Uterus (tissue), 4 donors: ENCODE measurements around the gene ZNF407. TPM values are rescaled to one million over a fixed set of nuclear protein-coding genes. Genes with fewer than 3 reads are reported as not detected.

Experiments used
- DNase-seq, 2 donors: peaks; one replicate each; pipeline ENCODE4 v3.0.0-alpha.2; 2019 to 2020
- H3K27ac ChIP-seq, 2 donors: fragments of 200-600 bp; sonication (generic); 1 replicate in 1 of 2; 2 replicates in 1 of 2; pipeline ENCODE4 v1.5.1; 2016 to 2018
- H3K27me3 ChIP-seq, 2 donors: fragments of 200-600 bp; sonication (generic); one replicate each; pipeline ENCODE4 v1.5.1; 2018 to 2019; ENCODE audit warnings: control low read depth in 1 of 2
- H3K36me3 ChIP-seq, 2 donors: fragments of 200-600 bp; sonication (generic); one replicate each; pipeline ENCODE4 v1.5.1; 2019; ENCODE audit warnings: control low read depth in 1 of 2
- H3K4me1 ChIP-seq, 2 donors: fragments of 200-600 bp; sonication (generic); one replicate each; pipeline ENCODE4 v1.5.1; 2018 to 2019; ENCODE audit warnings: control low read depth in 1 of 2
- H3K4me3 ChIP-seq, 2 donors: fragments of 200-600 bp; sonication (generic); 1 replicate in 1 of 2; 2 replicates in 1 of 2; pipeline ENCODE4 v1.5.1; 2018 to 2019; ENCODE audit warnings: mild to moderate bottlenecking in 1 of 2
- H3K9me3 ChIP-seq, 2 donors: fragments of 200-600 bp; sonication (generic); one replicate each; pipeline ENCODE4 v1.5.1; 2019; ENCODE audit warnings: control low read depth in 1 of 2
- POLR2A ChIP-seq, 2 donors: fragments of 450-650 bp; IDR thresholded peaks; one replicate each; pipeline ENCODE4 v1.6.1; 2016; ENCODE audit warnings: antibody characterized with exemption in 2 of 2, mild to moderate bottlenecking in 1 of 2, moderate library complexity in 1 of 2
- intact Hi-C: fragments of 100-400 bp; cut with DNase I; formaldehyde crosslinking; loops from one replicate; pipeline ENCODE4 v1.15.1; 2023; ENCODE audit warnings: low total_unique reads
- total RNA-seq, 4 donors: library from RNA; depleted of rRNA in 3 of 4; stranded (reverse); fragments of >200 nt in 3 of 4; gene quantifications; one replicate each; pipeline versions ENCODE4 v1.1.0 to v1.2.4, GENCODE V29; 2014 to 2023
- TF ChIP-seq, protein P1 (sequence below), 4 experiments: fragments of 200-600 bp in 2 of 4; fragments of 450-650 bp in 2 of 4; sonication (generic) in 2 of 4; IDR thresholded peaks; one replicate each; pipeline ENCODE4 v1.5.1; 2016 to 2019; ENCODE audit warnings: antibody characterized with exemption in 4 of 4, mild to moderate bottlenecking in 2 of 4, moderate library complexity in 1 of 4
- donor health status: DM: yes; HTN: yes; CAD: no.

The ZNF407 gene
- total RNA-seq, 4 donors from 2014 or later, result 10.6 to 38.9 (median 23.7) TPM

DNA sequence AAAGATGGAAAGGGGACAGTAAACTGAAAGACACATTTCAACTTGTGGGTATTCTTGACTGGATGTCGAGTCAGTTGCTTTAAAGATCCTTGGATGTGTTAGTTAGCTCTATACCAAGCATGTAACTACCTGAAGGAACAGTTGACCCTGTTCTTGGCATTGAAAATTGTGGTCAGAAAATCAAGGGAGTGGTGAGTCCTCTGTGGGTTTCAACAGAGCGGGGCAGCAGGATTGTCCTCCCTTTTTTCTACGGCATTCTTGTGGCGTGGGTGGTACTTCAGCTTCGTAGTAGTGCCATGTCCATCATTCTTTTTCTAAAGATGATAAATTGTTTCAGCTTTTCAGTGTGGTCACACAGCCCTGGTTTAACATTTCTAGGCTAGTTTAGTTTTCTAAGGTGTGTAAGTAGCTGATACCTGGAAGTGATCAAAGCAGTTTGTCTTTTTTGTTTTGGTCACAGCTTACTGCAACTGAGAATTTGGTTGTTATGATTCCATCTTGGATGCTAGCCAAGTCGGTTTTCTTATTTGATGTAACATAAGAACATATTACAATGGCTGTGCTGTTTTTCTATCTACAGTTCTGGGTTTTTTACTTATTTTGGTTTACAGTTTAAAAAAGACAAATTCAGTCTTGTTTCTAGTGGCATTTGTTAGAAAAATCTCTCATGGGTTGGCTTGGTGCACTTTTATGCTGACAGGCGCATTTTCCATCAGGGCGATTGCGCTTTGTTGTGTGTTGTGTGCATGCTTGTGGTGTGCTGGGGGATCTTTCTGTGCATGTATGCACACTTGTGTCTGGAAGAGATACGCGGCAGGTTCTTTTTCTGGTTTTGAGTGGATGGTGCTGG is 84.7 kb downstream of the ZNF407 start:
- Histone ChIP-seq H3K4me1 (no peaks in the 10 kb centered on the region), H3K4me3 (no peak overlapping the region), H3K36me3 (no peaks in the 10 kb centered on the region), H3K9me3 (no peaks in the 10 kb centered on the region), H3K27ac (no peak overlapping the region), H3K27me3 (no peaks in the 10 kb centered on the region)
- no peak for DNase-seq
- intact Hi-C loops, result no loop called here
- TF ChIP-seq POLR2A (IDR thresholded peaks at IDR 0.05), result no peak
- TF ChIP-seq, protein P1, sequence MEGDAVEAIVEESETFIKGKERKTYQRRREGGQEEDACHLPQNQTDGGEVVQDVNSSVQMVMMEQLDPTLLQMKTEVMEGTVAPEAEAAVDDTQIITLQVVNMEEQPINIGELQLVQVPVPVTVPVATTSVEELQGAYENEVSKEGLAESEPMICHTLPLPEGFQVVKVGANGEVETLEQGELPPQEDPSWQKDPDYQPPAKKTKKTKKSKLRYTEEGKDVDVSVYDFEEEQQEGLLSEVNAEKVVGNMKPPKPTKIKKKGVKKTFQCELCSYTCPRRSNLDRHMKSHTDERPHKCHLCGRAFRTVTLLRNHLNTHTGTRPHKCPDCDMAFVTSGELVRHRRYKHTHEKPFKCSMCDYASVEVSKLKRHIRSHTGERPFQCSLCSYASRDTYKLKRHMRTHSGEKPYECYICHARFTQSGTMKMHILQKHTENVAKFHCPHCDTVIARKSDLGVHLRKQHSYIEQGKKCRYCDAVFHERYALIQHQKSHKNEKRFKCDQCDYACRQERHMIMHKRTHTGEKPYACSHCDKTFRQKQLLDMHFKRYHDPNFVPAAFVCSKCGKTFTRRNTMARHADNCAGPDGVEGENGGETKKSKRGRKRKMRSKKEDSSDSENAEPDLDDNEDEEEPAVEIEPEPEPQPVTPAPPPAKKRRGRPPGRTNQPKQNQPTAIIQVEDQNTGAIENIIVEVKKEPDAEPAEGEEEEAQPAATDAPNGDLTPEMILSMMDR (IDR thresholded peaks at IDR 0.05), result no peak

DNA sequence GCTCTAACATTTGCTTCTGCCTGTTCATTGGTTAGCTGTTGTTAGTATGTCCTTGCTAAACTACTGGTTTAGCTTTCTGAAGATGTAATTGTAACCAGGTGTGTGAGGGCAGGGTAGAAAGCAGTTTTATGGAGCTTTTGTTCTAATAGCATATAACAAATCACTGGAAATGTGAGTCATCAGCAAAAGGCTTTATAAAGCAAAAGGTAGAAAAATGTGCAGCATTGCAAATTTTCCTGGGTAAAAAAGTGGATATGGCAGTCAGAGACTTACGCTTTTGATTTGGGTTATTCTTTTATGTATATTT is 85.3 kb downstream of the ZNF407 start:
- H3K27ac ChIP-seq, result no peak overlapping the region
- intact Hi-C loops, result no loop called here
- H3K27me3 ChIP-seq, result no peaks in the 10 kb centered on the region
- DNase-seq, result no peak
- H3K4me1 ChIP-seq, result no peaks in the 10 kb centered on the region
- H3K9me3 ChIP-seq, result no peaks in the 10 kb centered on the region
- no peaks in the 10 kb centered on the region for H3K36me3 ChIP-seq
- H3K4me3 ChIP-seq, result no peak overlapping the region
- TF ChIP-seq, protein P1 (IDR thresholded peaks at IDR 0.05), result no peak
- no peak for TF ChIP-seq POLR2A (IDR thresholded peaks at IDR 0.05)

- no peak overlapping the region for H3K4me3 ChIP-seq
- TF ChIP-seq, protein P1 (IDR thresholded peaks at IDR 0.05), result no peak
- TF ChIP-seq POLR2A (IDR thresholded peaks at IDR 0.05), result no peak
- H3K4me1 ChIP-seq, result no peaks in the 10 kb centered on the region
- no peaks in the 10 kb centered on the region for H3K27me3 ChIP-seq
- no peaks in the 10 kb centered on the region for H3K36me3 ChIP-seq
- intact Hi-C loops, result no loop called here
- no peak for DNase-seq
- H3K27ac ChIP-seq, result no peak overlapping the region
- H3K9me3 ChIP-seq, result no peaks in the 10 kb centered on the region
These were observed 85.9 kb downstream of the ZNF407 start for GRCh38 chr18:74683573-74683972.

DNA sequence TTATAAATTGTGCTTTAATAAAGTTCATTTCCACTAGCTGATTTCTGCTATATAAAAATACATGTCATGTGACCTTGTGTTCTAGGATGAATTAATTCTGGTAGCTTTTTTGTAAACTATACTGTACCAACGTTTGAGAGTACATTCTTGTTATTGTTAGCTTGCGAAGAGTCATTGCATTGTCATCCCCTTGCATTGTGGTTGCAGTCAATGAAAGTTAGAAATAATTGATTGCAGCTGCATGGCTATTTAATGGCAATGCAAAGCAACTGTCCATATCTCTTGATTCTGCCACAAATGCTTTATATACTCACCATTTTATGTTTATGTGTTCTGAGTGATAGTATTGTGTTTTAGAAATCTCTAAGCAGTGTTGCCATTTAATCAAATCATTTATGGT is 91.6 kb downstream of the ZNF407 start:
- intact Hi-C loops, result no loop called here
- TF ChIP-seq, protein P1 (IDR thresholded peaks at IDR 0.05), result no peak
- TF ChIP-seq POLR2A (IDR thresholded peaks at IDR 0.05), result no peak
- Histone ChIP-seq H3K4me3 (no peak overlapping the region), H3K36me3 (no peaks in the 10 kb centered on the region), H3K4me1 (no peaks in the 10 kb centered on the region), H3K27ac (no peak overlapping the region), H3K9me3 (no peaks in the 10 kb centered on the region), H3K27me3 (no peaks in the 10 kb centered on the region)
- DNase-seq, result no peak

- TF ChIP-seq, protein P1 (IDR thresholded peaks at IDR 0.05), result no peak
- no peak for TF ChIP-seq POLR2A (IDR thresholded peaks at IDR 0.05)
- no peak for DNase-seq
- no peaks in the 10 kb centered on the region for H3K9me3 ChIP-seq
- intact Hi-C loops, result no loop called here
- no peaks in the 10 kb centered on the region for H3K4me1 ChIP-seq
- no peak overlapping the region for H3K4me3 ChIP-seq
- H3K27ac ChIP-seq, result no peak overlapping the region
- H3K36me3 ChIP-seq, result no peaks in the 10 kb centered on the region
- no peaks in the 10 kb centered on the region for H3K27me3 ChIP-seq
These were observed 94.8 kb downstream of the ZNF407 start for GRCh38 chr18:74692367-74693013.
